Measurements from ENCODE around the gene TOP3B.

Gene TOP3B

GRCh38 chr22:21975854-21976345 is 6.7 kb downstream of the TOP3B start:
- no peak for DNase-seq

- DNase-seq = no peak
These were observed 7.3 kb downstream of the TOP3B start for GRCh38 chr22:21975273-21975672.

GRCh38 chr22:21974058-21974649 is 8.4 kb downstream of the TOP3B start:
- no peak for DNase-seq

GRCh38 chr22:21972806-21973205 is 9.8 kb downstream of the TOP3B start:
- no peak for DNase-seq

- peak; percentile 65 for DNase-seq
These were observed 10.3 kb downstream of the TOP3B start for GRCh38 chr22:21972293-21972779.

GRCh38 chr22:21971858-21972275 is 10.7 kb downstream of the TOP3B start:
- DNase-seq = no peak

GRCh38 chr22:21970800-21971617 is 11.6 kb downstream of the TOP3B start:
- no peak for DNase-seq

- DNase-seq = no peak
These were observed 12.4 kb downstream of the TOP3B start for GRCh38 chr22:21970037-21970799.

GRCh38 chr22:21968452-21969129 is 14.0 kb downstream of the TOP3B start:
- DNase-seq = no peak

GRCh38 chr22:21967693-21968271 is 14.8 kb downstream of the TOP3B start:
- DNase-seq = no peak

- no peak for DNase-seq
These were observed 15.7 kb downstream of the TOP3B start for GRCh38 chr22:21966643-21967516.

GRCh38 chr22:21965762-21966288 is 16.8 kb downstream of the TOP3B start:
- no peak for DNase-seq

- DNase-seq = no peak
These were observed 17.6 kb downstream of the TOP3B start for GRCh38 chr22:21964918-21965484.

GRCh38 chr22:21964234-21964633 is 18.4 kb downstream of the TOP3B start:
- DNase-seq = no peak

- no peak for DNase-seq
These were observed 18.8 kb downstream of the TOP3B start for GRCh38 chr22:21963790-21964211.

- no peak for DNase-seq
These were observed 19.3 kb downstream of the TOP3B start for GRCh38 chr22:21963286-21963685.

GRCh38 chr22:21962655-21962949 is 20.0 kb downstream of the TOP3B start:
- no peak for DNase-seq

GRCh38 chr22:21961886-21962654 is 20.5 kb downstream of the TOP3B start:
- no peak for DNase-seq

- DNase-seq = no peak
These were observed 21.3 kb downstream of the TOP3B start for GRCh38 chr22:21961127-21961867.
